SK-N-SH treated with all-trans-retinoic acid at 6 μM for 48 hours (cell line): ENCODE measurements around the gene CBARP.

Source experiments
- ATAC-seq: fragments of 200-7000 bp; cut with Tn5 transposase; 3 replicates; pipeline ENCODE4 v1.9.1; 2020; ENCODE audit warnings: mild to moderate bottlenecking, moderate library complexity
- ARNTL ChIP-seq: fragments of 450-650 bp; formaldehyde crosslinking; IDR thresholded peaks from 2 replicates; pipeline ENCODE4 v1.5.0; 2020; ENCODE audit warnings: low read depth, mild to moderate bottlenecking, moderate library complexity, borderline replicate concordance
- BACH2 ChIP-seq: fragments of 250-450 bp; sonication (Bioruptor Pico); IDR thresholded peaks from 2 replicates; pipeline ENCODE4 v1.9.0; 2021; ENCODE audit warnings: mild to moderate bottlenecking, borderline replicate concordance
- CSDC2 ChIP-seq: fragments of 250-450 bp; sonication (Bioruptor Pico); IDR thresholded peaks from 2 replicates; pipeline ENCODE4 v1.5.0; 2020; ENCODE audit warnings: mild to moderate bottlenecking, moderate library complexity
- ESRRG ChIP-seq: fragments of 250-450 bp; sonication (Bioruptor Pico); IDR thresholded peaks from 2 replicates; pipeline ENCODE4 v1.6.1; 2021; ENCODE audit warnings: mild to moderate bottlenecking
- GLIS3 ChIP-seq: fragments of 250-450 bp; sonication (Bioruptor Pico); IDR thresholded peaks from 2 replicates; pipeline ENCODE4 v1.5.0; 2020; ENCODE audit warnings: mild to moderate bottlenecking, moderate library complexity
- ISL1 ChIP-seq: fragments of 250-450 bp; sonication (Bioruptor Pico); IDR thresholded peaks from 2 replicates; pipeline ENCODE4 v2.1.2; 2022; ENCODE audit warnings: mild to moderate bottlenecking, moderate library complexity
- PPARA ChIP-seq: fragments of 250-450 bp; sonication (Bioruptor Pico); IDR thresholded peaks from 2 replicates; pipeline ENCODE4 v1.5.0; 2020; ENCODE audit warnings: mild to moderate bottlenecking, borderline replicate concordance
- RARB ChIP-seq: fragments of 250-450 bp; sonication (Bioruptor Pico); IDR thresholded peaks from 2 replicates; pipeline ENCODE4 v1.8.0; 2021; ENCODE audit warnings: mild to moderate bottlenecking, moderate library complexity
- SNAI2 ChIP-seq: fragments of 250-450 bp; sonication (Bioruptor Pico); IDR thresholded peaks from 2 replicates; pipeline ENCODE4 v1.5.0; 2020; ENCODE audit warnings: mild to moderate bottlenecking, moderate library complexity
- TCF4 ChIP-seq: fragments of 250-450 bp; sonication (Bioruptor Pico); IDR thresholded peaks from 2 replicates; pipeline ENCODE4 v1.8.0; 2021; ENCODE audit warnings: mild to moderate bottlenecking, moderate library complexity, borderline replicate concordance
- TOX ChIP-seq: fragments of 250-450 bp; sonication (Bioruptor Pico); IDR thresholded peaks from 2 replicates; pipeline ENCODE4 v1.8.0; 2021; ENCODE audit warnings: mild to moderate bottlenecking, moderate library complexity, borderline replicate concordance
- ZC3H10 ChIP-seq: fragments of 250-450 bp; sonication (Bioruptor Pico); IDR thresholded peaks from 2 replicates; pipeline ENCODE4 v1.5.1; 2021; ENCODE audit warnings: mild to moderate bottlenecking, moderate library complexity
- ZFP3 ChIP-seq: fragments of 250-450 bp; sonication (Bioruptor Pico); IDR thresholded peaks from 2 replicates; pipeline ENCODE4 v1.5.0; 2020; ENCODE audit warnings: mild to moderate bottlenecking, moderate library complexity
- ZFP30 ChIP-seq: fragments of 450-650 bp; formaldehyde crosslinking; IDR thresholded peaks from 2 replicates; pipeline ENCODE4 v1.5.0; 2022; ENCODE audit warnings: mild to moderate bottlenecking, moderate library complexity
- ZNF565 ChIP-seq: fragments of 450-650 bp; formaldehyde crosslinking; conservative IDR thresholded peaks from 2 replicates; pipeline ENCODE4 v1.5.0; 2020; ENCODE audit warnings: low read depth, mild to moderate bottlenecking, moderate library complexity
- ZNF70 ChIP-seq: fragments of 450-650 bp; formaldehyde crosslinking; IDR thresholded peaks from 2 replicates; pipeline ENCODE4 v1.5.0; 2020; ENCODE audit warnings: mild to moderate bottlenecking, moderate library complexity
- ZNF8 ChIP-seq: fragments of 450-650 bp; formaldehyde crosslinking; IDR thresholded peaks from 2 replicates; pipeline ENCODE4 v1.5.0; 2020; ENCODE audit warnings: mild to moderate bottlenecking, moderate library complexity
- TF ChIP-seq, protein P1 (sequence below): fragments of 250-450 bp; sonication (Bioruptor Pico); IDR thresholded peaks from 2 replicates; pipeline ENCODE4 v1.5.1; 2020; ENCODE audit warnings: low read depth, mild to moderate bottlenecking, moderate library complexity
- TF ChIP-seq, protein P2 (sequence below): fragments of 250-450 bp; sonication (Bioruptor Pico); IDR thresholded peaks from 2 replicates; pipeline ENCODE4 v1.8.0; 2020; ENCODE audit warnings: mild to moderate bottlenecking, moderate library complexity, borderline replicate concordance
- TF ChIP-seq, protein P3 (sequence below): fragments of 250-450 bp; sonication (Bioruptor Pico); IDR thresholded peaks from 2 replicates; pipeline ENCODE4 v1.5.0; 2020; ENCODE audit warnings: mild to moderate bottlenecking, moderate library complexity
- TF ChIP-seq, protein P4 (sequence below): fragments of 250-450 bp; sonication (Bioruptor Pico); IDR thresholded peaks from 2 replicates; pipeline ENCODE4 v1.8.0; 2021; ENCODE audit warnings: low read depth, mild to moderate bottlenecking, moderate library complexity, borderline replicate concordance
- TF ChIP-seq, protein P5 (sequence below): fragments of 250-450 bp; sonication (Bioruptor Pico); IDR thresholded peaks from 2 replicates; pipeline ENCODE4 v1.5.1; 2021; ENCODE audit warnings: mild to moderate bottlenecking, moderate library complexity

The CBARP gene

DNA sequence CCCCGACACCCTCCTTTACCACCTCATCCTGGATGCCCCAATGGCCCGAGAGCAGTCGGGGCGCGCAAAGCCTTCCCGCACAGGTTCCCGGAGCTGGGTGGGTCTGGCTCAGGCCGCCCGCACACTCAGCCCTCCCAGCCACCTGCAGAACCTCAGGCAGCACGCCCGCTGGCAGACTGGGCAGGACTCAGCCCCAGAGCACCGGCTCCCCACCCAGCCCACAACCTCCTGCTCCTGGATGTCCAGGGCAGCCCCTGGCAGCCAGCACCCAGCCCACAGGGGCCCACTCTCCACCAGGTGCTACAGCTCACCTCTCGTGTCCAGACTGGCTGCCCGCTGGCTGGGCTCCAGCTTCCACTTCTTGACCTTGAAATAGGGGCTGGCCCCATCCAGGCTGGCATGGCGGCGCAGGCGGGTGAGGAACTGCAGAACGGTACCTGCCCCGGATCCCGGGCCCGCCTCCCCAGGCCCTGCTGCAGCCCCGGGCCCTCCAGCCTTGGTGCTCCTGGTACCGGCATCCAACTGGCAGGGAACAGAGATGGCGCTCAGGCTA lies 4.6 kb downstream of the CBARP start:
- no peak for TF ChIP-seq RARB (CRISPR knock-in tag)
- ATAC-seq, result no peak

DNA sequence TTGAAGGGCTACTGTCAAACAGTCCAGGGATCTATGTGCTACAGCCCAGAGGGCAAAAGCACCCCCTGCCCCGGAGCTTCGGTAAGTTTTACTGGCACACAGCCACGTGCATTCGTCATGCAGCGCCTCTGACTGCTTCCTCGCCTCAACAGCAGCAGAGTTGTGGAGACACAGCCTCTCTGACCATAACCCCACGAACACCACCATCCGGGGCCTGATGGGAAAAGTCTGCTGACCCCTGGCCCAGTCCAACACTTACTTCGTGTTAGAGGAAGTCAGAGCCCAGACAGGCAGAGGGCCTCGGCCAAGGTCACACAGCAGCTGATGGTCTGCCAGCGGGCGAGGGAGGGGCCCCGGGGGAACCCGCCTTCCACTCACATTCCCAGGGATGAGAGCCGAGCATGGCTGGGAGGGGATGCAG lies 5.1 kb downstream of the CBARP start:
- peak; percentile 5; the same call in 2 of the 3 replicates for ATAC-seq
- TF ChIP-seq ESRRG (no peak), ARNTL (CRISPR knock-in tag) (no peak), PPARA (CRISPR knock-in tag) (no peak), BACH2 (CRISPR knock-in tag) (no peak), ZFP30 (CRISPR knock-in tag) (no peak), ZNF70 (no peak), SNAI2 (no peak), RARB (CRISPR knock-in tag) (no peak), ISL1 (CRISPR knock-in tag) (no peak), ZC3H10 (no peak), TCF4 (CRISPR knock-in tag) (no peak), ZNF8 (CRISPR knock-in tag) (no peak), ZFP3 (CRISPR knock-in tag) (no peak), GLIS3 (CRISPR knock-in tag) (no peak), CSDC2 (no peak)
- TF ChIP-seq, protein P1, sequence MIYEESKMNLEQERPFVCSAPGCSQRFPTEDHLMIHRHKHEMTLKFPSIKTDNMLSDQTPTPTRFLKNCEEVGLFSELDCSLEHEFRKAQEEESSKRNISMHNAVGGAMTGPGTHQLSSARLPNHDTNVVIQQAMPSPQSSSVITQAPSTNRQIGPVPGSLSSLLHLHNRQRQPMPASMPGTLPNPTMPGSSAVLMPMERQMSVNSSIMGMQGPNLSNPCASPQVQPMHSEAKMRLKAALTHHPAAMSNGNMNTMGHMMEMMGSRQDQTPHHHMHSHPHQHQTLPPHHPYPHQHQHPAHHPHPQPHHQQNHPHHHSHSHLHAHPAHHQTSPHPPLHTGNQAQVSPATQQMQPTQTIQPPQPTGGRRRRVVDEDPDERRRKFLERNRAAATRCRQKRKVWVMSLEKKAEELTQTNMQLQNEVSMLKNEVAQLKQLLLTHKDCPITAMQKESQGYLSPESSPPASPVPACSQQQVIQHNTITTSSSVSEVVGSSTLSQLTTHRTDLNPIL (CRISPR knock-in tag), result no peak
- TF ChIP-seq, protein P2, sequence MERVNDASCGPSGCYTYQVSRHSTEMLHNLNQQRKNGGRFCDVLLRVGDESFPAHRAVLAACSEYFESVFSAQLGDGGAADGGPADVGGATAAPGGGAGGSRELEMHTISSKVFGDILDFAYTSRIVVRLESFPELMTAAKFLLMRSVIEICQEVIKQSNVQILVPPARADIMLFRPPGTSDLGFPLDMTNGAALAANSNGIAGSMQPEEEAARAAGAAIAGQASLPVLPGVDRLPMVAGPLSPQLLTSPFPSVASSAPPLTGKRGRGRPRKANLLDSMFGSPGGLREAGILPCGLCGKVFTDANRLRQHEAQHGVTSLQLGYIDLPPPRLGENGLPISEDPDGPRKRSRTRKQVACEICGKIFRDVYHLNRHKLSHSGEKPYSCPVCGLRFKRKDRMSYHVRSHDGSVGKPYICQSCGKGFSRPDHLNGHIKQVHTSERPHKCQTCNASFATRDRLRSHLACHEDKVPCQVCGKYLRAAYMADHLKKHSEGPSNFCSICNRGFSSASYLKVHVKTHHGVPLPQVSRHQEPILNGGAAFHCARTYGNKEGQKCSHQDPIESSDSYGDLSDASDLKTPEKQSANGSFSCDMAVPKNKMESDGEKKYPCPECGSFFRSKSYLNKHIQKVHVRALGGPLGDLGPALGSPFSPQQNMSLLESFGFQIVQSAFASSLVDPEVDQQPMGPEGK (CRISPR knock-in tag), result no peak
- TF ChIP-seq, protein P3, sequence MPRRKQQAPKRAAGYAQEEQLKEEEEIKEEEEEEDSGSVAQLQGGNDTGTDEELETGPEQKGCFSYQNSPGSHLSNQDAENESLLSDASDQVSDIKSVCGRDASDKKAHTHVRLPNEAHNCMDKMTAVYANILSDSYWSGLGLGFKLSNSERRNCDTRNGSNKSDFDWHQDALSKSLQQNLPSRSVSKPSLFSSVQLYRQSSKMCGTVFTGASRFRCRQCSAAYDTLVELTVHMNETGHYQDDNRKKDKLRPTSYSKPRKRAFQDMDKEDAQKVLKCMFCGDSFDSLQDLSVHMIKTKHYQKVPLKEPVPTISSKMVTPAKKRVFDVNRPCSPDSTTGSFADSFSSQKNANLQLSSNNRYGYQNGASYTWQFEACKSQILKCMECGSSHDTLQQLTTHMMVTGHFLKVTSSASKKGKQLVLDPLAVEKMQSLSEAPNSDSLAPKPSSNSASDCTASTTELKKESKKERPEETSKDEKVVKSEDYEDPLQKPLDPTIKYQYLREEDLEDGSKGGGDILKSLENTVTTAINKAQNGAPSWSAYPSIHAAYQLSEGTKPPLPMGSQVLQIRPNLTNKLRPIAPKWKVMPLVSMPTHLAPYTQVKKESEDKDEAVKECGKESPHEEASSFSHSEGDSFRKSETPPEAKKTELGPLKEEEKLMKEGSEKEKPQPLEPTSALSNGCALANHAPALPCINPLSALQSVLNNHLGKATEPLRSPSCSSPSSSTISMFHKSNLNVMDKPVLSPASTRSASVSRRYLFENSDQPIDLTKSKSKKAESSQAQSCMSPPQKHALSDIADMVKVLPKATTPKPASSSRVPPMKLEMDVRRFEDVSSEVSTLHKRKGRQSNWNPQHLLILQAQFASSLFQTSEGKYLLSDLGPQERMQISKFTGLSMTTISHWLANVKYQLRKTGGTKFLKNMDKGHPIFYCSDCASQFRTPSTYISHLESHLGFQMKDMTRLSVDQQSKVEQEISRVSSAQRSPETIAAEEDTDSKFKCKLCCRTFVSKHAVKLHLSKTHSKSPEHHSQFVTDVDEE (CRISPR knock-in tag), result no peak
- TF ChIP-seq, protein P4, sequence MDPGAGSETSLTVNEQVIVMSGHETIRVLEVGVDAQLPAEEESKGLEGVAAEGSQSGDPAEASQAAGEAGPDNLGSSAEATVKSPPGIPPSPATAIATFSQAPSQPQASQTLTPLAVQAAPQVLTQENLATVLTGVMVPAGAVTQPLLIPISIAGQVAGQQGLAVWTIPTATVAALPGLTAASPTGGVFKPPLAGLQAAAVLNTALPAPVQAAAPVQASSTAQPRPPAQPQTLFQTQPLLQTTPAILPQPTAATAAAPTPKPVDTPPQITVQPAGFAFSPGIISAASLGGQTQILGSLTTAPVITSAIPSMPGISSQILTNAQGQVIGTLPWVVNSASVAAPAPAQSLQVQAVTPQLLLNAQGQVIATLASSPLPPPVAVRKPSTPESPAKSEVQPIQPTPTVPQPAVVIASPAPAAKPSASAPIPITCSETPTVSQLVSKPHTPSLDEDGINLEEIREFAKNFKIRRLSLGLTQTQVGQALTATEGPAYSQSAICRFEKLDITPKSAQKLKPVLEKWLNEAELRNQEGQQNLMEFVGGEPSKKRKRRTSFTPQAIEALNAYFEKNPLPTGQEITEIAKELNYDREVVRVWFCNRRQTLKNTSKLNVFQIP (CRISPR knock-in tag), result no peak

DNA sequence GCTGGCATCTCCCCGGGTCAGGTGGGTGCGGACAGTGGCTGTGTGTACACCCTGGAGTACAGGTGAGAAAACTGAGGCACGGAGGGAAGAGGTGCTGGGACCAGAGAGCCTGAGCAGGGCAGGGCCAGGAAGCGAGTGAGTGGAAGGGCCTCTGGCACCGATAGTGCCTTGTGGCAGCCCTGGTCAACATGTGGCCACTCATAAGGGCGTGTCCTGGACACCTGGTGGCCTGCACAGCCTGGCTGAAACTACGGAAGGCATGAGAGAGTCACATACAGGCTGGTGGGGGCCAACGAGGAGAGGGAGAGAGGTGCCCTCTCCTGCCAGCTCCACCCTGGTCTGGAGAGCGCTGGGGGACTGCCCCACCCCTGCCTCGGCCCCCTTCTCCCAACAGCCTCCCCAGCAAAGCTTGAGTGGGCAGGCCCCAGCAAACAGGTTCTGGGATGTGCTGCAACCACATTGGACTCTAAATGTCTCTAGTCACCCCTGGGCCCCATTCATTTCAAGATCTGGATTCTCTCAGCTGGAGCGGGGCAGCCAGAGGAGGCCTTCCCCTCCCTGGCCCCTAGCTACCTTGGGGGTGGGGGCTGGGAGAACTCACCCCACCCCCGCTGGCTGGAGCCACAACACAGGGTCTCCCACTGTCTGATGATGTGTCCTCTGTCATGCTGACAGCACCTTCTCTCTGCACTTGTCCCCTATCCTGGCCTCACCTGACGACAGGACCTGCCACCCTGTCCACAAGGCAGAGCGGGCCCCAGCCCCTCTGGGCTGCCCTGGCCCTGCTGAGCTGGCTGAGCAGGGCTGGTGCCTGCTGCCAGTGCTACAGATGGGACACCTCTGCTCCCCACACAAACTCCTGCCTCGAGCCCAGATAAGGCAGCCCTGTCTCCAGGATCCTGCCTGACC lies 5.8 kb downstream of the CBARP start:
- ATAC-seq, result peak; percentile 16
- TF ChIP-seq ISL1 (CRISPR knock-in tag), result no peak
- TF ChIP-seq, protein P1 (CRISPR knock-in tag), result no peak
- no peak for TF ChIP-seq ZFP30 (CRISPR knock-in tag)
- TF ChIP-seq SNAI2, result no peak
- TF ChIP-seq BACH2 (CRISPR knock-in tag), result no peak
- no peak for TF ChIP-seq ZC3H10
- no peak for TF ChIP-seq ZNF8 (CRISPR knock-in tag)
- no peak for TF ChIP-seq TCF4 (CRISPR knock-in tag)
- no peak for TF ChIP-seq ZNF565
- TF ChIP-seq RARB (CRISPR knock-in tag), result no peak
- TF ChIP-seq PPARA (CRISPR knock-in tag), result no peak
- TF ChIP-seq, protein P5, sequence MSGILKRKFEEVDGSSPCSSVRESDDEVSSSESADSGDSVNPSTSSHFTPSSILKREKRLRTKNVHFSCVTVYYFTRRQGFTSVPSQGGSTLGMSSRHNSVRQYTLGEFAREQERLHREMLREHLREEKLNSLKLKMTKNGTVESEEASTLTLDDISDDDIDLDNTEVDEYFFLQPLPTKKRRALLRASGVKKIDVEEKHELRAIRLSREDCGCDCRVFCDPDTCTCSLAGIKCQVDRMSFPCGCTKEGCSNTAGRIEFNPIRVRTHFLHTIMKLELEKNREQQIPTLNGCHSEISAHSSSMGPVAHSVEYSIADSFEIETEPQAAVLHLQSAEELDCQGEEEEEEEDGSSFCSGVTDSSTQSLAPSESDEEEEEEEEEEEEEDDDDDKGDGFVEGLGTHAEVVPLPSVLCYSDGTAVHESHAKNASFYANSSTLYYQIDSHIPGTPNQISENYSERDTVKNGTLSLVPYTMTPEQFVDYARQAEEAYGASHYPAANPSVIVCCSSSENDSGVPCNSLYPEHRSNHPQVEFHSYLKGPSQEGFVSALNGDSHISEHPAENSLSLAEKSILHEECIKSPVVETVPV (CRISPR knock-in tag), result no peak
- no peak for TF ChIP-seq ESRRG
- no peak for TF ChIP-seq TOX (CRISPR knock-in tag)
- TF ChIP-seq, protein P2 (CRISPR knock-in tag), result no peak
